ENCODE data around the gene HNRNPA0.

- TF ChIP-seq, protein P1, sequence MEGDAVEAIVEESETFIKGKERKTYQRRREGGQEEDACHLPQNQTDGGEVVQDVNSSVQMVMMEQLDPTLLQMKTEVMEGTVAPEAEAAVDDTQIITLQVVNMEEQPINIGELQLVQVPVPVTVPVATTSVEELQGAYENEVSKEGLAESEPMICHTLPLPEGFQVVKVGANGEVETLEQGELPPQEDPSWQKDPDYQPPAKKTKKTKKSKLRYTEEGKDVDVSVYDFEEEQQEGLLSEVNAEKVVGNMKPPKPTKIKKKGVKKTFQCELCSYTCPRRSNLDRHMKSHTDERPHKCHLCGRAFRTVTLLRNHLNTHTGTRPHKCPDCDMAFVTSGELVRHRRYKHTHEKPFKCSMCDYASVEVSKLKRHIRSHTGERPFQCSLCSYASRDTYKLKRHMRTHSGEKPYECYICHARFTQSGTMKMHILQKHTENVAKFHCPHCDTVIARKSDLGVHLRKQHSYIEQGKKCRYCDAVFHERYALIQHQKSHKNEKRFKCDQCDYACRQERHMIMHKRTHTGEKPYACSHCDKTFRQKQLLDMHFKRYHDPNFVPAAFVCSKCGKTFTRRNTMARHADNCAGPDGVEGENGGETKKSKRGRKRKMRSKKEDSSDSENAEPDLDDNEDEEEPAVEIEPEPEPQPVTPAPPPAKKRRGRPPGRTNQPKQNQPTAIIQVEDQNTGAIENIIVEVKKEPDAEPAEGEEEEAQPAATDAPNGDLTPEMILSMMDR (conservative IDR thresholded peaks at IDR 0.05; ENCODE audit: low read depth in 2 of 2): no peak
- TF ChIP-seq EZH2phosphoT487 (IDR thresholded peaks at IDR 0.05; ENCODE audit: unreplicated experiment) (no peak), REST (IDR thresholded peaks at IDR 0.05; ENCODE audit: unreplicated experiment) (no peak), POLR2AphosphoS5 (IDR thresholded peaks at IDR 0.05; ENCODE audit: low read depth) (no peak), EZH2 (IDR thresholded peaks at IDR 0.05; ENCODE audit: low read depth, unreplicated experiment) (no peak), ZNF331 (CRISPR knock-in tag; IDR thresholded peaks at IDR 0.05; ENCODE audit: low read depth) (no peak), CREB1 (CRISPR knock-in tag; IDR thresholded peaks at IDR 0.05; ENCODE audit: low read depth) (no peak), JUNB (IDR thresholded peaks at IDR 0.05; ENCODE audit: unreplicated experiment) (no peak), STAT1 (IDR thresholded peaks at IDR 0.05; ENCODE audit: unreplicated experiment) (no peak), NANOG (IDR thresholded peaks at IDR 0.05; ENCODE audit: borderline replicate concordance) (no peak), ZNF114 (CRISPR knock-in tag; IDR thresholded peaks at IDR 0.05) (no peak)
- TF ChIP-seq, protein P2, sequence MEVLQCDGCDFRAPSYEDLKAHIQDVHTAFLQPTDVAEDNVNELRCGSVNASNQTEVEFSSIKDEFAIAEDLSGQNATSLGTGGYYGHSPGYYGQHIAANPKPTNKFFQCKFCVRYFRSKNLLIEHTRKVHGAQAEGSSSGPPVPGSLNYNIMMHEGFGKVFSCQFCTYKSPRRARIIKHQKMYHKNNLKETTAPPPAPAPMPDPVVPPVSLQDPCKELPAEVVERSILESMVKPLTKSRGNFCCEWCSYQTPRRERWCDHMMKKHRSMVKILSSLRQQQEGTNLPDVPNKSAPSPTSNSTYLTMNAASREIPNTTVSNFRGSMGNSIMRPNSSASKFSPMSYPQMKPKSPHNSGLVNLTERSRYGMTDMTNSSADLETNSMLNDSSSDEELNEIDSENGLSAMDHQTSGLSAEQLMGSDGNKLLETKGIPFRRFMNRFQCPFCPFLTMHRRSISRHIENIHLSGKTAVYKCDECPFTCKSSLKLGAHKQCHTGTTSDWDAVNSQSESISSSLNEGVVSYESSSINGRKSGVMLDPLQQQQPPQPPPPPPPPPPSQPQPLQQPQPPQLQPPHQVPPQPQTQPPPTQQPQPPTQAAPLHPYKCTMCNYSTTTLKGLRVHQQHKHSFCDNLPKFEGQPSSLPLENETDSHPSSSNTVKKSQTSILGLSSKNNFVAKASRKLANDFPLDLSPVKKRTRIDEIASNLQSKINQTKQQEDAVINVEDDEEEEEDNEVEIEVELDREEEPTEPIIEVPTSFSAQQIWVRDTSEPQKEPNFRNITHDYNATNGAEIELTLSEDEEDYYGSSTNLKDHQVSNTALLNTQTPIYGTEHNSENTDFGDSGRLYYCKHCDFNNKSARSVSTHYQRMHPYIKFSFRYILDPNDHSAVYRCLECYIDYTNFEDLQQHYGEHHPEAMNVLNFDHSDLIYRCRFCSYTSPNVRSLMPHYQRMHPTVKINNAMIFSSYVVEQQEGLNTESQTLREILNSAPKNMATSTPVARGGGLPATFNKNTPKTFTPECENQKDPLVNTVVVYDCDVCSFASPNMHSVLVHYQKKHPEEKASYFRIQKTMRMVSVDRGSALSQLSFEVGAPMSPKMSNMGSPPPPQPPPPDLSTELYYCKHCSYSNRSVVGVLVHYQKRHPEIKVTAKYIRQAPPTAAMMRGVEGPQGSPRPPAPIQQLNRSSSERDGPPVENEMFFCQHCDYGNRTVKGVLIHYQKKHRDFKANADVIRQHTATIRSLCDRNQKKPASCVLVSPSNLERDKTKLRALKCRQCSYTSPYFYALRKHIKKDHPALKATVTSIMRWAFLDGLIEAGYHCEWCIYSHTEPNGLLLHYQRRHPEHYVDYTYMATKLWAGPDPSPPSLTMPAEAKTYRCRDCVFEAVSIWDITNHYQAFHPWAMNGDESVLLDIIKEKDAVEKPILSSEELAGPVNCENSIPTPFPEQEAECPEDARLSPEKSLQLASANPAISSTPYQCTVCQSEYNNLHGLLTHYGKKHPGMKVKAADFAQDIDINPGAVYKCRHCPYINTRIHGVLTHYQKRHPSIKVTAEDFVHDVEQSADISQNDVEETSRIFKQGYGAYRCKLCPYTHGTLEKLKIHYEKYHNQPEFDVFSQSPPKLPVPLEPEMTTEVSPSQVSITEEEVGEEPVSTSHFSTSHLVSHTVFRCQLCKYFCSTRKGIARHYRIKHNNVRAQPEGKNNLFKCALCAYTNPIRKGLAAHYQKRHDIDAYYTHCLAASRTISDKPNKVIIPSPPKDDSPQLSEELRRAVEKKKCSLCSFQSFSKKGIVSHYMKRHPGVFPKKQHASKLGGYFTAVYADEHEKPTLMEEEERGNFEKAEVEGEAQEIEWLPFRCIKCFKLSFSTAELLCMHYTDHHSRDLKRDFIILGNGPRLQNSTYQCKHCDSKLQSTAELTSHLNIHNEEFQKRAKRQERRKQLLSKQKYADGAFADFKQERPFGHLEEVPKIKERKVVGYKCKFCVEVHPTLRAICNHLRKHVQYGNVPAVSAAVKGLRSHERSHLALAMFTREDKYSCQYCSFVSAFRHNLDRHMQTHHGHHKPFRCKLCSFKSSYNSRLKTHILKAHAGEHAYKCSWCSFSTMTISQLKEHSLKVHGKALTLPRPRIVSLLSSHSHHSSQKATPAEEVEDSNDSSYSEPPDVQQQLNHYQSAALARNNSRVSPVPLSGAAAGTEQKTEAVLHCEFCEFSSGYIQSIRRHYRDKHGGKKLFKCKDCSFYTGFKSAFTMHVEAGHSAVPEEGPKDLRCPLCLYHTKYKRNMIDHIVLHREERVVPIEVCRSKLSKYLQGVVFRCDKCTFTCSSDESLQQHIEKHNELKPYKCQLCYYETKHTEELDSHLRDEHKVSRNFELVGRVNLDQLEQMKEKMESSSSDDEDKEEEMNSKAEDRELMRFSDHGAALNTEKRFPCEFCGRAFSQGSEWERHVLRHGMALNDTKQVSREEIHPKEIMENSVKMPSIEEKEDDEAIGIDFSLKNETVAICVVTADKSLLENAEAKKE (CRISPR knock-in tag; IDR thresholded peaks at IDR 0.05): no peak
- TF ChIP-seq, protein P3, sequence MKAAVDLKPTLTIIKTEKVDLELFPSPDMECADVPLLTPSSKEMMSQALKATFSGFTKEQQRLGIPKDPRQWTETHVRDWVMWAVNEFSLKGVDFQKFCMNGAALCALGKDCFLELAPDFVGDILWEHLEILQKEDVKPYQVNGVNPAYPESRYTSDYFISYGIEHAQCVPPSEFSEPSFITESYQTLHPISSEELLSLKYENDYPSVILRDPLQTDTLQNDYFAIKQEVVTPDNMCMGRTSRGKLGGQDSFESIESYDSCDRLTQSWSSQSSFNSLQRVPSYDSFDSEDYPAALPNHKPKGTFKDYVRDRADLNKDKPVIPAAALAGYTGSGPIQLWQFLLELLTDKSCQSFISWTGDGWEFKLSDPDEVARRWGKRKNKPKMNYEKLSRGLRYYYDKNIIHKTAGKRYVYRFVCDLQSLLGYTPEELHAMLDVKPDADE (IDR thresholded peaks at IDR 0.05): no peak
Measured at GRCh38 chr5:137761566-137761965, 7.4 kb upstream of the HNRNPA0 start.

Data from GM23338 (cell line).